GM18499 (cell line): ENCODE results near the gene ASB18.

Source experiments
- ATAC-seq: cut with Tn5 transposase; IDR thresholded peaks from one replicate; pipeline ENCODE4 v1.9.1; 2021; ENCODE audit warnings: moderate number of reproducible peaks; ENCODE audit not compliant: insufficient read depth, unreplicated experiment

Gene ASB18

DNA sequence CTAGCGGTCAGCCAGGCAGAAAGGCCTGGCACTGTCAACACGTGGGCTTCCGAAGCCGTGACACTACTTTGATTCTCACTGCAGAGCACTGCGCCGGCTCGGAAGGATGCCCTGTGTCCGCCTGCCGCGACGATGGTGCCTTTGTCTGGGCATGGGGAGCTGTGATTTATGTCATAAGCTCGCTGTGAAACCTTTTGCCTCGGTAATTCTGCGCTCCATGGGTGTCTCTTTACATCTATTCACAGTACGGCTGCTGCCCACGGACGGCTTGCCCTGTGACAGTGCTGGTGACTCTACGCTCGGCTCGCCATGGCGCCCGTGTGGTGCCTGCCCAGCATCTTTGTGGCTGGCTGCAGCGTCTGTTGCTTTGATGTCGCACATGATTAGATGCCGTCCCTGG, 52.9 kb downstream of the ASB18 start:
- ATAC-seq, result no peak

DNA sequence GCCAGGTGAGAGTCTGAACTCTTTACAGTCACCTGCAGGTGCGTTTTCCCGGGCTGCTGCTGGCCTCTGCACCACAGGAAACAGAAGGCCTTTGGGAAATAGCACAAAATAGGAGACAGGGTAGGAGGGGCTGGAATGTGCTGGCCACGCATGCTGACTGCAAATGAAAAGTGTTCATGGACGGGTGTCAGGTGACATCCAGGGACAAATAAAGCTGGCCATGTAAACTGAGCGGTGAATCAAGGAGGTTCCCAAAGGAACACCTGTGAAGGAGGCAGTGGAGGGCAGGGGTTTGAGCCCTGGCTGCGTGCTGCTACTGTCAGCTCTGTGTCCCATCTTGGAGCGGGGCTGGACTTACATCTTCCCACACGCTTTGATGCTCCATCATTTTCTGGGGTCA, 53.7 kb downstream of the ASB18 start:
- no peak for ATAC-seq

DNA sequence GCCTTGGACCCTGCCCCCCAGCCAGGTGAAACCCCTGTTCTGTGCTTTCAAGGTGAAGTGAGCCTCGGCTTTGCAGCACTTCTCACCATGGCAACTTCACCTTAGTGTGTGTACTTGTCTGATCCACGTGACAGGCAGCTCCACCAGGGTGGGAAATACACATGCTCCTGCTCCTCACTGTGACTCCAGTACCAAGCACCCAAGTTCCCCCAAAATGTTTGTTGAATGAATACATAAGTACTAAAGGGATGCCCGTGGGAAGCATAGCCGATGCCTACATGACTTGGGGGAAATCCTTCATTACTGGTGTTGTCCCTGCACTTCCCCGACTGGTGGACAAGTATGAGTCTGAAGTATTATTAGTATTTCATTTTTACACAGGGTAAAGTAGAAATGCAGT, 54.2 kb downstream of the ASB18 start:
- no peak for ATAC-seq

DNA sequence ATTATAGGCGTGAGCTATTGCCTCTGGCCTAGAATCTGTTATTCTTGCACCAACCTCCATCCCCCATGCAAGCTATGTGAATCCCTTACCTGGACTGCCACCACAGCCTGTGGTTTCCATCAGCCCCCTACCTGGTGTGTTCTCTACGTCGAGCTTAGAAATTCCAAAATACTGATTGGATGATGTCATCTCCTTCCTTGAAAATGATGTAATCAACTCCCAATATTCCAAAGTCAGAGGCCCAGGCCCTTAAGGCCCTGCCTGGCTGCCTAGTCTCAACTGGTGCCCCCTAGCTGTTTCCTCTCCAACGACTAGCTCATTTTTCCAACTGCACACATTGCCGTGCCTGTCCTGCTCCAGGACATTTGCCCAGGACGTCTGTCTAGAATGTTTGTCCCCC, 54.7 kb downstream of the ASB18 start:
- ATAC-seq, result no peak

DNA sequence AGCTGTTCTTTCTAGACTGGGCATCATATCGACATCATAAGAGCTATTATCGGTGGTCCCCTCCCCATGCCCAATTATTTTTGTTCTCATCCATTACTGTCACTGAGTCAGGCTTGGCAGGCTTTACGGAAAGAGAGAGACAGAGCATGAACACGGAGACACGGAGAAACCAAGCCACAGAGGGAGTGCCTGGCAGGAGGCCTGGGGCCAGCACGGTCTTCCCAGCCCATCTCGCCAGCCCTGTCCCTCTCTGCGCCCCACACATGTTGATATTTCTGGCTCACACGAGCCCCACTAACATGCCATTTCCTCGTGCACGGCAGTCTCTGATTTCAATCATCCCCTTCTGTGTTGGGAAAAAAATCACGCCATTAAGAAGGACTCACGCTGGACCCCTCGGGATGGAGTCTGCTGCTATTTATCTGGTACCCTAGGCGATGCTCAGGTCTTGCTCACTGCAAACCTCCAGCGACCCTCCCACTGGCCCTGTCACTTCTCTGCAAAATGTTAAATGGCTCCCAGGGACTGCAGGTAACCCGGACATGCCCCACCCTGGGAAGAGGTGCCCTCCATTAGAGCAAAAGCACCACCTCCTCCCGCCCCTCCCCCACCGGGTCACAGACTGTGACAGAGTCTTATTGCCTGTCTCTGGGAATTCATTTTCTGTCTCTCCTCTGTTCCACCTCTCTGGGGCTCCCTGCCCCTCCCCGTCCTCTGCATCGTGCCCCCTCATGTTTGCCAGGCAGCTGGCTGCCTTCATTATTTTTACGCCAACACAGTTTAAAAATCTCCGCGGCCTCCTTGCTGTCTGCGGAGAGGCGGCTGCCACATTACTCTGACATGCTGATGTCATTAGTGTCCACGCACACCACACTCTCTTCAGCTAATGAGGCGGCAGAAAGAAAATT, 55.9 kb downstream of the ASB18 start:
- ATAC-seq, result no peak

DNA sequence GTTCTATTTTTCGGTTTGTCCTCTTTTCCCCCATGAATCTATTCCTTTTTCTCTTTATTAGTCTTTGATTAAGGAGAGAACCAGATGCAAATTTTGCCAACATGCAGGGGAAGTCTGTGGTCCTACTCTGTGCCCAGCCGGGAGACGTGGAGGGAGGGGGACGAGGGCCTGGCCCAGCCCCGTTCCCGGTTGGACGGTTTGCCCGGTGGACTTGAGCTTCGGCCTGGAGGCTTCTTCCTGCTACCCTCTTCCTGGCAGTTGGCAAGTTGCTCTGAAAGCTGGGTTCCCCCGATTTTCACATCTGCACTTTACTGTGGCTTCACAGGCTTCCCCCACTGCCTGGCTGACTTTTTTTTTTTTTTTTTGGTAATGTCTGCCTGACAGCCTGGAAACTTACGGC, 56.7 kb downstream of the ASB18 start:
- no peak for ATAC-seq

DNA sequence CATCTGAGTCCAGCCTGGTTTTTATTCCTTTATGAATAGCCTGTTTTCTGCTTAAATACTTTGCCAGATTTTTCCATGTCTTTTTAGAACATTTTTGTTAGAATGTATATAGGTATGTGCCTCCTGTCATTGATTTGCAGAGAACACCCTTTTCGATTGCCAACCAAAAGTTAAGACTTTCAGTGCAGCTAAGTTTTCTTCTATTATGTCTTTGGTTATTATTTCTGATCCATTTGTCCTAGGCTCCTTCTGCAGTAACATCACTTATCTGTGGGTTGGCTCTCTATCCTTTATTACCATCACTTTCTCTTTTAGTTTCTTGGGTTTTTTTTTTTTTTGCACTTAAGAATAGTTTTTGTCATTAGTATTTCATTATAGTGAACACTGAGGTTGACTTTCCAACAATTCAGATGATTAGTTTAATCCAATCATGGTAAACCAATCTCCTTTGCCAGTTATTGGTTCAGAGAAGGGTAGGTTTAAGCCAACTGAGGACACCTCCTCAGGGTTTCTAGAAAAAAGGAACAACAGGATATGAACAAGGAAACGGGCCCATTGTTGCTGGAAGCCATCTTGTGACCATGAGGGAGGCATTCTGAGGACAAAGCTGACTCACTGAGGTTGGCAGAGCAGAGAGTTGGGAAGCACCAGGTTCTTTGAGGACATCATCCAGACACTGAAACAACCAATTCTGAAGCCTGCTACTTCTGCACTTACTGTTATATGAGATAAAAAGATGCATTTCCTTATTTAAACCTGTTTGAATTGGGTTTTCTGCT, 58.1 kb downstream of the ASB18 start:
- ATAC-seq, result no peak

DNA sequence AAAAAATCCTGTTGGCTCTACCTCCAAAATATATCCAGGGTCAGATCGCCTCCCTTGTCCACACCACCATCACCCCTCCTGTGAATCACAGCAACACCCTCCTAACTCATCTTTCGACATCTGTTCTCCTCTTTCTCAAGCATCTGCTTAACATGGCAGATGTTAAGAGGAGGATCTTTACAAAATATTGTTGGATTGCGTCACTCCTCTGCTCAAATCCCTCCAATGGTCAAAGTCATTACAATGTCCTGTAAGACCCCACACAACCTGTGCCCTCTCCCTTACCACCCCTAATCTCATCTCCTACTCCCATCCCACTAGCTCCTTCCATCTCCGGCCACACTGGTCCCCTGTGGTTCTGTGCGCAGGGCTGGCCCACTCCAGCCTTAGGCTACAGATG, 59.3 kb downstream of the ASB18 start:
- no peak for ATAC-seq

DNA sequence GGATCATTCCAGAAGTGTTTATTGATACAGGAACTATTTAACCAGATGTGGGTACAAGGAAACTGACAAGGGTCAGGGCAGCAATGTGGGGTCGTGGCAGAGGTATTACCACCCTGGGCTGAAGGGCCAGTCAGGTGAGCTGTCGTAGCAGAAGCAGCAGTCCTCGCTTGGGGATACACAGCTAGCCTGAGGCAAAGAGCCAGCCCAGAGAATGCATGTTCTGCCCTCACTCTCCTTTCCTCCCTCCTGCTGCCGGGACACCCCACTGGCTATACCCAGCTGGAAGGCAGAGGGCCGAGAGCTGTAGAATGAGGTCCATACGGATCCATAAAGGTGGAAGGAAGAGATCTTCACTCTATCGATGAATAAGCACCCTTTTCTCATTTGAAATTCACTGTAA, 63.8 kb downstream of the ASB18 start:
- no peak for ATAC-seq

DNA sequence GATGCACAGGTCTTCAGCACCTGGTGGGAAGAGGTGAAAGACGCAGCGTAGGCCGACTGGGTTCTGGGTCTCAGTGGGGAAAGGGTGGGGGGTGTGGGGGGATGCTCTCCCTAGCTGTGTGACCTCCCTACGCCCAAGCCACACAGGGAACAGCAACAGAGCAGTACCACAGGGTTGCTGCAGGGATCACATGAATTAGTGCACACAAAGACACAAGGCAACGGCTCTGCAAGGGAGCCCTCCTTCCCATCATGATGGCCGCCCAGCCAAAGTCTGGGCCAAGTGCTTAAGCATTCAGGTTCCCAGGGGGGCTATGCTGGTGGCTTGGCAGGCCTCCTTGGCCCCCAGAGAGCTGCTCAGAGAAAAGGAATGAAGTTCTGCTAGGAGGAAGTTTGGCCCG, 67.8 kb downstream of the ASB18 start:
- no peak for ATAC-seq

DNA sequence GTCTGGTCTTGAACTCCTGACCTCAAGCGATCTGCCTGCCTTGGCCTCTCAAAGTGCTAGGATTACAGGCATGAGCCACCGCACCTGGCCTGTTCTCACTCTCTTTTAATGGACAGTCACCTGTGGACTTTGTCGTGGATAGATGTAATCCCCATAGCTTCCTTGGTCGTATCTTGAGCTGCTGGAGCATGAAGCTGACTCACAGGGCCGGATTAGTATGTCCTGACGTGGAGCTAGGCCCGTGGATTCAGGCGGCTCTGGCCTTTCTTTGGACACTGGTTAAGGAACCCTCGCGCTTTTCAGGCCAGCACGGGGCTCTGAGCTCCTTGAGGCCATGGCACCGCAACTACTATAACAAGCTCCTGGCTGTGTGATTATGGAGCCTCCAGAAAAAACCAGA, 68.5 kb downstream of the ASB18 start:
- no peak for ATAC-seq

DNA sequence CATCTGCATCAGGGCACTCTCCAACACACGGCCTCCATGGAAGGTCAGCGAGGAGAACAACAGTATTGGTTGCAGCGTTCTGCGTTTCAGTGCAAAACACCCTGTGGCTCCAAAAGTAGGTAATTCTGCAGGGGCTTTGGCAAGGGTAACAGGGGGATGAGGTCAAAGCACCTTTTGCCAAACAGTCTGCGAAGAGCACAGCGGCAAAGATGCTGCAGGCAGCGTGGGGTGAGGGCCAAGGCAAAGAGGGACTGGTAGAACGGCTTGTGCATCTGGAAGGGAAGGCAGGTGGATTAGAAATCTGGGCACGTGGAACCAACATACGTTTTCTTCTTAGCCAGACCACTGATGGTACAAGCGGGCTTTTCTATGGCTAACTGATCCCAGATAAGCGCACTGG, 69.4 kb downstream of the ASB18 start:
- ATAC-seq, result no peak

DNA sequence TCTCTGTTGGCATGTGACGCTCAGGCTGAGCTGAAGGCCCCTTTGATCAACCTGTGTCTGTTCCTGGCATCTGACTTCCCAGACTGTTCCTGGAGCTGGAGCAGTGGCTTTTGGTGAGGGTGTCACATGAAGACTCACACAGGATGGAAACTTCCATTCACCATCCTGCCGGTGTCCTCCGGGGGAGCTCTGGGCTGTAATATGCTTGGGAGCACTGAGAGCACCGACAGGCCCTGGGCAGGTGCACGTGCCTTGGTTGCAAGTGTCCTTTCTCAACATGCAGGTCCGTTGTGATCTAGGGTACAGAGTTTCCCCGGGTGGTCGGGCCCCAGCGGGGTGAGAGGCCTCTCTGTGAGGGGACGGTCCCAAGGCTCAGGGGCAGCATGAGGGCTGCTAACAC, 71.2 kb downstream of the ASB18 start:
- no peak for ATAC-seq

DNA sequence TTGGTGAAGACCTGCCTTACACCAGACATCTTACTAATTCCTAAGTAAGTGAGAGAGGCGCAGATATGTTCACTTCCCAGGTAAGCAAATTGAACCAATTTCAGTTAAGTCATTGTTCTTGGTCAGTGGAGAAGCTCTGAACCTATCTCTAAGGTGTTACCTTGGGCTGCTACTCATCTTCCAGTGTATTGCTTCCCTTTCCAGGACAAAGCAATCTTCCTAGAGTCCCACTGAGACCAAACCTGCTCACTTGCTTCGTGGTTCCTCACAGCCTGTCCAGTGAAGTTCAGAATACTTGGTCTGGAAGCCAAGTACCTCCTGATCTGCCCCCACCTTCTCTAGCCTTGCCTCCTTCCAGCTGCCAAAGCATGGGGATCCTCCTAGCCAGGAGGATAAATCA, 73.5 kb downstream of the ASB18 start:
- no peak for ATAC-seq

DNA sequence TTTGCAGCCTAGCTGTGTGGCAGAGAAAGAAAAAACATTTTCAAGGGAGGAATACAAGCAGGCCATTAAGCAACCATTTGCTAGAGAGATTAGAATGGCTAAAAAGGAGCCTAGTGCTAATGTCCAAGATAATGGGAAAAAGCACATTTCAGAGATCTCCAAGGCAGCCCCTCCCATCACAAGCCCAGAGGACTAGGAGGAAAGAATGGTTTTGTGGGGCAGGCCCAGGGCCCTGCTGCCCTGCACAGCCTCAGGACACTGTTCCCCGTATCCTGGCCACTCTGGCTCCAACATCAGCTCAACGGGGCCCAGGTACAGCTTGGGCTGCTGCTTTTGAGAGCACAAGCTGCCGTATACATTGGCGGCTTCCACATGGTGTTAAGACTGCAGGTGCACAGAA, 79.5 kb downstream of the ASB18 start:
- no peak for ATAC-seq

DNA sequence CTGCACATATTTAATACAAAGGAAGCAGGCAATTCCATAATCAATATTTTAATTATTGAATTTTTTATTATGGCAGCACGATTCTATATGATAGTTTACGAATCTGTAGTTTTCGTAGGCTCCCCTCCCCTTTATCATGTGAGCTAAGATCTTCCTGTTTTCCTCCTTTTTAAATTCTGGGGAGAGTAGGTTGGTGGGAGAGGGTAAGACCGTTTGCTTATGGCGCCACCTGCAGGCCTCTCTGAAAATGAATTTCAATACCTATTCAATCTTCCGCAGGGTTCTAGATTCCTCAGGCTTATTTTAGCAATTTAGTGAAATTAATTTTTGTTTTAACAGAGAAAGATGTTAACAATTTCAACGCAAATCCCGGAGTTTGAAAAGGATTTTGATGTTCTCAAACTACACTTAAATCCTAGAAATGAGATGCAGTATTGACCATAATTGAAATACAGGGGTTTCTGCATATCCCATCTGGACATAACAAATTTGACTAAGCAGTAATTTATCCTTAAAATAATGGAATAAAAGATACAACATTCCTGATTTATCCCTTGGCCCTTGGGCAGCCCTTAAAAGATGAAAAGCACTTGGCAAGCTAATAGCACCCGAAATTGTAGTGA, 83.3 kb downstream of the ASB18 start:
- no peak for ATAC-seq

DNA sequence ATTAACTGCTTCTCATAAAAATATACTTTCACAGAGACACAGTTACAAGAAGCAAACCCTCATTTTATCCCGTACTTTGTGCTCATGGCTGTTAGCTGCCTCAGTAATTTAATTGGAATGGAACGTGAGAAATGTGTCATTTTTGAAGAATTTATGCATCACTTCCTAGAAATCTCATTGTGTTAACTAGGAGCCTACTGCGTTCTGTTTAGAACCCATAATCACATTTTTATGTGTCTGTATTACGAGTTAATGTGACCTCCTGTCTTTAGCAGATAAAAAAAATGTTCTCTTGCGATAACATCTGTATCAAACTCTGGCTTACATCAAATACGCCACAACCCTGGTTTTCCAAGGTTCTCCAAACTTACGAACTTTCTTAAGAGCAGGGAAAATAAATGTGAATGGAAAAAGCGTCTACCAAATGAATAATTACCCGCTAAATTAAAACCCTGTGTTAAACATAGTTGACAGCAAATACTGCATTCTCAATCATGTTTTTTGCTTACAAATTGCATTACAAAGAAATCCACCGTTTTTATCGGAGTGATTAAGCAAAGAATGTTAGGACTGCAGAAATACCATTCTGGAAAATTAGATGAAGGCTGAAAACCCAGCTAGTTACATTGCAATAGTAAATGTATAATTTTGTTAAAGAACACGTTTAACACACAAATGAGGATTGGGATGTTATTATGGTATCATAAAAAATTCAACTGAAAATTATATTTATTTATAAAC, 84.0 kb downstream of the ASB18 start:
- ATAC-seq, result no peak

DNA sequence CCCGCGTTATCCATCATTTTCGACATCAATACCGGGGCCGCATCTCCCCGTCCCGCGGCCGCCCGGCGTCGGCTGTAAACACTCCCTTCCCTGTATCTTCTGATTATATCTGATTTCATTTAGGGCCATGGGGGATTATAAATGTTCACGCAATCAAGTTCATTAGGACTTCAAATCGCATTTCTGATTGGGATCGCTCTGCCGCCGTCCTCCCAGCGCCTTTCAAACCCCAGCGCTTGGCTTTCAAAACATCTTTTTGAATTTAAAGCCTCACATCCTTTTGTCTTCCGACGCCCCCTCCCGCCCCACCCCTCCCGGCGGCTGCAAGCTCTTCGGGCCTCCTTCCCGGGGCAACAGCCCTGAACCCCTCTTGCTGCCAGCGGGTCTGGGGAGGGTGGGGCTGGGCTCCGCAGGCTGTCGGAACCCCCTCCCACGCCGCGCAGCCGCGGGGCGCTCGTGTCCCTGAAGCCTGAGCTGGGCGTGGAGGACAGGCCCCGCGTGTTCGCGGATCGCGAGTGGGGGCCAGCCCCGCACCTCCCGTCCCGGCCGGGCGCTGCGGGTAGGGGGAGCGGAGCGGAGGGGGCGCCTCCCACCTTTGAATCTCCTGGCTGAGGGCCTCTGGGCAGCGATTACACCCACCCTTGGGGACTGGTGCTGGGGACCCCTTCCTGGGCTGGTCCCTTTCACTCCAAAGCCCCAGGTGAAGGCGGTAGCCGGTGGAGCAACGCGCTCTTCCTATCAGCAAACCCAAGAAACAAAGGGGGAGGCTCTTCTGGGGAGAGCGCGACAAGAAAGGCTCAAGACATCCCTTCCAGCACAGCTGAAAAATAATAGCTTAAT, 84.8 kb downstream of the ASB18 start:
- ATAC-seq, result no peak

DNA sequence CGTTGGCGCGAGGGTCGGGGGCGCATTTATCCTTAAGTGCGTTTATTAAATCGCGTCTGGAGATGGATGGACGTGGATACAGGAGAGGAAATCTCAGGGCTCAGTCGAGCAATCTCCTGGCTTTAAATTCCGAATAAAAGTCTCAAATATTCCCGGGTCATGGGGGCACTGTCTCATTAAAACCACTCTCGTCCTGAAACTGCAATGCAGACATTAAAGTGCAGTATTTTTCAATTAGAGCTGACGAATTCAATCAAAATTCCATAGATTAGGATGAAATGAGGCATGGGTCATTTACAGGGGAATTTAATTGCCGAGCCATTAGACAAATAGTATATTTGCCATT, 85.3 kb downstream of the ASB18 start:
- ATAC-seq, result no peak
